GM19467 (cell line): ENCODE data around the gene SPATA1.
"Not testable (repeated sequence)": the region's sequence is repeated elsewhere in the genome, so short reads cannot be mapped to it uniquely, and the experiment has no call there.

Experiments
- ATAC-seq: cut with Tn5 transposase; IDR thresholded peaks from one replicate; pipeline ENCODE4 v1.9.1; 2021; ENCODE audit warnings: mild to moderate bottlenecking, moderate library complexity; ENCODE audit not compliant: unreplicated experiment

Gene SPATA1

GRCh38 chr1:84507887-84508286 lies 1.7 kb downstream of the SPATA1 start:
- ATAC-seq, result not testable (repeated sequence)

- ATAC-seq, result no peak
These were observed 2.3 kb downstream of the SPATA1 start for GRCh38 chr1:84508510-84508909.

DNA sequence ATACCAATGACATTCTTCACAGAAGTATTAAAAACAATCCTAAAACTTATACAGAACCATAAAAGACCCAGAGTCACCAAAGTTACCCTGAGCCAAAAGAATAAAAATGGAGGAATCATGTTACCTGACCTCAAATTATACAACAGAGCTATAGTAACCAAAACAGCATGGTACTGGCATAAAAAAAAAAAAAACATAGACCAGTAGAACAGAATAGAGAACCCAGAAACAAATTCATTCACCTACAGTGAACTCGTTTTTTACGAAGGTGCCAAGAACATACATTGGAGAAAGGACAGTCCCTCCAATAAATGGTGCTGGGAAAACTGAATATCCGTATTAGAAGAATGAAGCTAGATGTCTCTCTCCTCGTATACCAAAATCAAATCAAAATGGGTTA lies 2.8 kb downstream of the SPATA1 start:
- no peak for ATAC-seq

- ATAC-seq, result no peak
These were observed 4.0 kb downstream of the SPATA1 start for GRCh38 chr1:84510165-84510564.

DNA sequence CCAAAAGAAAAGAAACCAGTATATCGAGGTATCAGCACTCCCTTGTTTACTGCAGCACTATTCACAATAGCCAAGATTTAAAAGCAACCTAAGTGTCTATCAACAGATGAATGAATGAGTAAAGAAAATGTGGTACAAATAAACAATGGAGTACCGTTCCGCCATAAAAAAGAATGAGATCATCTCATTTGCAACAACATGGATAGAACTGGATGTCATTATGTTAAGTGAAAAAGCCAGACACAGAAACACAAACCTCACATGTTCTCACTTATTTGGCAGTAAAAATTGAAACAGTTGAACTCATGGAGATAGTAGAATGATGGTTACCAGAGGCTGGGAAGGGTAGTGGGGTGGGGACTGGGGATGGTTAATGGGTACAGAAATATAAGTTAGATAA lies 4.5 kb downstream of the SPATA1 start:
- ATAC-seq, result no peak

- ATAC-seq, result no peak
These were observed 18.4 kb downstream of the SPATA1 start for GRCh38 chr1:84524590-84524989.

- no peak for ATAC-seq
These were observed 19.6 kb downstream of the SPATA1 start for GRCh38 chr1:84525779-84526178.

GRCh38 chr1:84538599-84538998 lies 32.4 kb downstream of the SPATA1 start:
- ATAC-seq, result no peak

- no peak for ATAC-seq
These were observed 33.8 kb downstream of the SPATA1 start for GRCh38 chr1:84539972-84540371.

DNA sequence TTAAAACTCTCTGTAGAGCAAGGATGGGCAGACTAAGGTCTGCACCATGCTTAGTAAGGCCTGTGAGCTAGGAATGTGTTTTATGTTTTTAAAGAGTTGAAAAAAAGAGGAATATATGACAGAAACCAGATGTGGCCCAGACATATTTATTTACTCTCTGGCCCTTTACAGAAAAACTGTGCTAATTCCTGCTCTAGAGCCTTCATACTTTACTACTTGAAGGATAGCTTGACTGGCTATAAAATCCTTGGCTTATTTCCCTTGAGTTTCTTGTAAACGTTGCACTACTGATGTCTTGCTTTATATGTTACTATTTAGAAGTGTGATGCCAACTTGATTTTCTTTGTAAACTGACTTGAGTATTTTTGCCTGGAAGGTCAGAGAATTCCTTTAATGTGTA lies 34.6 kb downstream of the SPATA1 start:
- ATAC-seq, result no peak

DNA sequence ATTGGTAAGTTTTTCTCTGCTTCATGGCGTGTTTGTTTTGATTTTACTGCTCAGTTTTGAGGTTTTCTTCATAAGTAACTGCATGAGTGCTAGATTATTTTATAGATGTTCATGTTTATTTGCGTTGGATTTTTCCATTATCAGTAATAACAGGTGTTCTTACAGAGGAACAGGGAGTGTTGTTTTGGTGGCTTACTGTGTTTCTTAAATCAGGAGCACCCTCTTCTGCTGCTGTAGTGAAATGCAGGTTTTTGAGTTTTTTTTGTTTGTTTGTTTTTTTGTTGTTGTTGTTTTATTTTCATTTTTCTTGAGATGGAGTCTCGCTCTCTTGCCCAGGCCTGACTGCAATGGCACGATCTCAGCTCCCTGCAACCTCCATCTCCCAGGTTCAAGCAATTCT lies 35.5 kb downstream of the SPATA1 start:
- no peak for ATAC-seq

GRCh38 chr1:84550826-84551225 lies 44.6 kb downstream of the SPATA1 start:
- no peak for ATAC-seq

DNA sequence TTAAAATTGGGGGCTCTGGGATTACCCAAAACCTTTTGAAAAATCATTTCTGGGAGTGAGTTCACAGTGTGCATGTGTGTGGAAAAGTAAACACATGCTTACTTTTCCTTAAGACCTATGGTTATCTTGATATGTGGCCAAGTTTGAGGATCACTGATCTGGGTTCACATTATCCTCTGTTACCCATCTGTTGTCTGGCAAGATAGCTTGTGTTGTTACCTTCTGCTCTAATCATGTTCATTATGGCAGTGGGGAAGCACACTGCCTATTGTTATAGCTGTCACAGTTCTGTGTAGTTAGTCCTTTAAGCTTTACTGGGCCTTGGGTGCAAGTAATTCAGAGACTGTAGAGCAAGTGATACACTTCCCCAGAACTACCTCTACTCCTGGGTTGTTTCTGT lies 63.0 kb downstream of the SPATA1 start:
- no peak for ATAC-seq

DNA sequence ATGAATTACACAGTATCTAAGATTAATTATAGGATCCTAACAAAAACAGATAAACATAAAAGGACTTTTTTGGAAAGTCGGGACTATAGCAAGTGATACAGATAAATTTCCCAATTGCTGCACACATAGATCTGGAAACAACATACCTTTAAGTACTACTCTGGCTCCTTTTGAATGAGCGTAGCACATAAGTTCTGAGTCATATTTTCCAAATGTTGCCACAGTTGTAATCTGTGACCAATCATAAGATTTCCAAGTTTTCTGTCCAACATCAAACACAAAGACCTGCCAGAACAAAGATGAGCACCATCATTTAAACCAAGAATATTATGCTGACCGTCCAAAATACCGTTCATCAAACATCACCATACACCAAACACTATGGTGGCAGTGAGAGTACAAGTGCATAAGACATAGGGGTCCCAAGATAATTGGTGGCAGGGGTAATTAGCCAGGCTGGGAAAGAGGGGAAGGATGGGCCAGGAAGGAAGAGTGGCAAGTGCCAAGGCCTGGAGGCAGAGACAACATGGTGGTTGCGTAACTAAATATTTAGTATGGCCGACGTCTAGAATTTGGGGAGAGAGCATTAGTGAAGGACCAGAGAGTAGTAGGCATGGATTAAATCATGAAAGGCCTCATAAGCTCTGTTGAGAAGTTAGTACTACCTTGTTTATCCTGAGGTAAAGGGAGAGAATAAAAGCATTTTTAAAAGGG lies 64.4 kb downstream of the SPATA1 start:
- ATAC-seq, result no peak

GRCh38 chr1:84571150-84571535 lies 65.0 kb downstream of the SPATA1 start:
- ATAC-seq, result no peak

DNA sequence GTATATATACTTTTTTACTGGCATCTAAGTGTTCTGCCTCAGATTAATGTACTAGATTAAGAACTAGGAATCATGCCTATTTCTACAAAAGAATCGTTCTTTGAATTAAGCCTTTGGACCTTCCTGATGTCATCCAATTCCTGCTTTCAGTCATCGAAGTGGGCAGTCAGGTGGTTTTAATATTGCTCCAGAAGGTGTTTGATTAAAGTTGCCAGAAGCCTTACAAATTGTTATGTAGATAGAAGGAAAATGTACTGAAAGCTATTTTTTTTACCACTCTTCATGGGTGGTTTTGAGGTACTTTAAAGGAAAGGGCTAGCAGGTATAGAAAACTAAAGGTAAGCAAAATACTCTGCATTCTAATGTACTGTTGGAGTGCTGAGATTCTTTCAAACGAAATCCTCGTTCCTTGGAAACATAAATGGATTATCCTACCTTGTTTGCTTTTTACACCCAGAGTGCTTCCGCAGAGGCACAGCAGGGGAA lies 67.3 kb downstream of the SPATA1 start:
- peak; percentile 1 for ATAC-seq

GRCh38 chr1:84573967-84574842 lies 68.0 kb downstream of the SPATA1 start, which contains the start of gene CTBS:
CTBS (minus strand) TSS chr1:84574440; CDS start chr1:84574415, 25 bp downstream.
- ATAC-seq, result peak; percentile 87

GRCh38 chr1:84574936-84575335 lies 68.8 kb downstream of the SPATA1 start:
- no peak for ATAC-seq

DNA sequence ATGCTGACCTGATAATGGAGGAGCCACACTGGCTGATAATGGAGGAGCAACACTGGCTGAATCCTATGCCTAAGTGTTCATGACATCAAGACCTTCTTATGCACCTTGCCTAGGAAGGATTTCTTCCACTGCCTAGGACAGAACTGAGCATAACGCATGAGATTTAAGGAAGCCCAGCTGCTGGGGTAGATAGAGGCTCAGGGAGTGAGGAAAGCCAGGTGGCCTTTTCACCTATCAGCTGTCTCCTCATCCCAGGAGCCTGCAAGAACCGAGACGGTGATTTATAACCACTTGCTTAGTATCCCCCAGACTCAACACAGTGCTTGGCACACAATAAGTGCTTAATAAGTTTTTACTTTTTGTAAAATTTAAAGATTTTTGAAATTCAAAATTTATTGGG lies 75.5 kb downstream of the SPATA1 start:
- ATAC-seq, result no peak

GRCh38 chr1:84582802-84583587 lies 76.8 kb downstream of the SPATA1 start:
- no peak for ATAC-seq

DNA sequence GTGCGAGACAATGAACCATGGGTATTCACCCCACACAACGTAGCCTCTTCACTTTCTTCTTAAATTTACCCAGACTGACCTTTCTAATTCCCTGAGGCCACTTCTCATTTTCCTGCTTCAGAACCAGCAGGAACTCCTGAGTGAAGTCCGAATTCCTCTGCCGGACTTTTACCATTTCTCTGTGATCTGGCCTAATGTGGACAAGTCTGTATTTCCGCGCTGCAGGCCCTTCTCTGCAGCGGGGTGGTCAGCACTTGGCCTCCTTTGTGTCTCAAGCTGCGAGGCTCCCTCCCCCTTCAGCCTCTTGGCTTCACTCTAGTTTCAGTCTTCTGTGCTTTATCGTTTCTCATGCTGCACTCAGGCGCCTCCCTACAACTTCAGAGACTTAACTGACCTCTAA lies 77.5 kb downstream of the SPATA1 start:
- ATAC-seq, result no peak
